Heart right ventricle (tissue), 16 donors: Measurements from ENCODE around the gene MCRIP1. TPM values are rescaled to one million over a fixed set of nuclear protein-coding genes. Genes with fewer than 3 reads are reported as not detected.

ENCODE experiments used
- ATAC-seq, 8 donors: fragments of 200-7000 bp; cut with Tn5 transposase; one replicate each; pipeline ENCODE4 v1.9.1; 2020; ENCODE audit warnings: mild to moderate bottlenecking in 8 of 8, moderate library complexity in 8 of 8, moderate number of reproducible peaks in 1 of 8
- DNase-seq, 2 donors: peaks; one replicate each; pipeline ENCODE4 v3.0.0-alpha.2; 2020
- H3K27ac ChIP-seq, 10 donors: fragments of 200-600 bp; sonication (generic) in 2 of 10; one replicate each; pipeline versions ENCODE4 v1.5.0 to v1.8.0; 2020 to 2022; ENCODE audit warnings: mild to moderate bottlenecking in 3 of 10
- H3K27me3 ChIP-seq, 7 donors: fragments of 200-600 bp; one replicate each; pipeline ENCODE4 v1.8.0; 2021 to 2022; ENCODE audit warnings: mild to moderate bottlenecking in 2 of 7
- H3K36me3 ChIP-seq, 9 donors: fragments of 200-600 bp; sonication (generic) in 1 of 9; one replicate each; pipeline versions ENCODE4 v1.5.0 to v1.8.0; 2020 to 2022; ENCODE audit warnings: mild to moderate bottlenecking in 2 of 9
- H3K4me1 ChIP-seq, 9 donors: fragments of 200-600 bp; sonication (generic) in 1 of 9; one replicate each; pipeline versions ENCODE4 v1.5.0 to v1.8.0; 2020 to 2022; ENCODE audit warnings: mild to moderate bottlenecking in 4 of 9
- H3K4me3 ChIP-seq, 10 donors: fragments of 200-600 bp; sonication (generic) in 2 of 10; one replicate each; pipeline versions ENCODE4 v1.5.0 to v1.8.0; 2020 to 2022; ENCODE audit warnings: mild to moderate bottlenecking in 7 of 10, moderate library complexity in 2 of 10
- H3K9me3 ChIP-seq, 11 donors: fragments of 200-600 bp in 10 of 11; sonication (generic) in 2 of 11; one replicate each; pipeline versions ENCODE4 v1.5.0 to v1.8.0; 2013 to 2022; ENCODE audit warnings: mild to moderate bottlenecking in 2 of 11, control low read depth in 1 of 11, moderate library complexity in 1 of 11
- CTCF ChIP-seq, 9 donors: fragments of 200-600 bp; sonication (generic) in 2 of 9; IDR thresholded peaks; one replicate each; pipeline versions ENCODE4 v1.5.0 to v1.8.0; 2021 to 2022; ENCODE audit warnings: antibody characterized with exemption in 9 of 9, mild to moderate bottlenecking in 5 of 9, moderate library complexity in 1 of 9
- WGBS, 2 donors: extraction: QIAGEN DNeasy Blood & Tissue Kit; methylation state at CpG; one replicate each; pipeline ENCODE4 v1.1.7; 2013; ENCODE audit warnings: inconsistent platforms in 1 of 2; 5-methylcytosine and 5-hydroxymethylcytosine counted together
- intact Hi-C, 10 donors: fragments of 100-400 bp; cut with DNase I; formaldehyde crosslinking; loops; one replicate each; pipeline versions ENCODE4 v1.11.1 to v1.14.2; 2022
- polyA plus RNA-seq, 2 donors: library from polyadenylated mRNA; stranded (reverse); fragments of 200-250 nt; gene quantifications; one replicate each; pipeline ENCODE4 v1.2.3, GENCODE V29; 2013
- total RNA-seq, 10 donors: library from RNA; stranded (reverse); fragmentation: NEBNext Ultra II Directional in 3 of 10; extraction: Animal tissue kit (Norgen Biotek cat#: 25700) in 3 of 10; gene quantifications; one replicate each; pipeline versions ENCODE4 v1.2.1 to v1.2.4, GENCODE V29; 2021 to 2023
- donor health status: Arrhythmogenic right ventricular cardiomyopathy.
- donor health status: ischemic (EF 13 %, LVEDD 7.1; RV severe dilation, severe dysfunction).
- donor health status: healthy with polysubstance abuse.
- donor health status: DM: no; HTN: yes; CAD: no.
- donor health status: DM: no; HTN: no; CAD: no.
- donor health status: ischemic (EF 25% LVEDD 6.9; RV normal size, moderate dysfunction).
- donor health status: ischemic (EF 25% LVEDD 5.7; RV mildly dilated, moderate dysfunction).
- donor health status: healthy.
- donor health status: DM: yes; HTN: yes; CAD: no.
- donor health status: Ischemic cardiomyopathy.
- donor health status: ischemic (EF 35%, LVEDD 5.7; RV mildly dilated, moderate dysfunction).
- donor health status: nonischemic (EF 11% LVEDD 7.7; RV severe dilation, severe dysfunction).
- donor health status: DM: yes; HTN: yes; CAD: no.
- donor health status: PGD.
- donor health status: ischemic (EF 29% LVEDD 5.4; RV normal size, mild dysfunction).
- donor health status: nonischemic (EF 23%, LVEDD 6.1; RV moderate dilation, normal function).

Gene MCRIP1
- total and polyA plus RNA-seq, 12 donors = 75.1 to 239 (median 92.5) TPM

- DNase-seq (no peak), ATAC-seq (no peak)
- no peak overlapping the region for H3K27ac ChIP-seq
- WGBS, 2 donors = 71 to 74% methylated on average over 23 to 24 of the region's 24 CpGs
- H3K27me3 ChIP-seq = peaks cover 5 to 54% (median 32%) of the 10 kb centered on the region in 7 donors
- H3K4me3 ChIP-seq = no peak overlapping the region
- H3K9me3 ChIP-seq = no peaks in the 10 kb centered on the region
- intact Hi-C loops = no loop called here
- TF ChIP-seq CTCF (IDR thresholded peaks at IDR 0.05) = no peak
- no peaks in the 10 kb centered on the region for H3K36me3 ChIP-seq
- H3K4me1 ChIP-seq = no peaks in the 10 kb centered on the region
Measured at GRCh38 chr17:81811705-81812570, 21.2 kb downstream of the MCRIP1 start.

GRCh38 chr17:81810892-81811704 is 22.0 kb downstream of the MCRIP1 start:
- Histone ChIP-seq H3K4me3 (no peak overlapping the region), H3K4me1 (no peaks in the 10 kb centered on the region), H3K27me3 (peaks cover 5 to 61% (median 40%) of the 10 kb centered on the region in 7 donors), H3K9me3 (no peaks in the 10 kb centered on the region), H3K27ac (no peak overlapping the region), H3K36me3 (no peaks in the 10 kb centered on the region)
- intact Hi-C loops = no loop called here
- DNase-seq (no peak), ATAC-seq (no peak)
- 86 to 87% methylated on average over 42 of the region's 42 CpGs for WGBS, 2 donors
- TF ChIP-seq CTCF (IDR thresholded peaks at IDR 0.05) = no peak

DNA sequence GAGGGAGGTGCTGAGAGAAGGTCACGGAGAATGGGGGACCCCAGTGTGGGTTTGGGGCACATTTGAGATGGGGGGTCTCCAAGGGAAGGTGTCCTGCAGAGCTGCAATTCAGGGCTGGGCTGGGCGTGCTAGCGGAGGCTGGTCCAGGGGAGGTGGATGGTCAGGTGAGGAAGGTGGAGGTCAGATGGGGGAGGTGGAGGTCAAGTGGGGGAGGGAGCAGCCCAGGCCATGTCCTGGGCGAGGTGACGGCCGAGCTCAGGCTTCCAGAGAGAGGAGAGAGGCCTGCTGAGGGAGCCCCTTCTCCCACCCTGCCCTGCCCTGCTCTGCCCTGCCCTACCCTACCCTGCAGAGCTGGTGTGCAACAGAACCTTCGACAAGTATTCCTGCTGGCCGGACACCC is 22.6 kb downstream of the MCRIP1 start:
- intact Hi-C loops = no loop called here
- 73 to 75% methylated on average over 7 to 8 of the region's 8 CpGs for WGBS, 2 donors
- Histone ChIP-seq H3K27me3 (peaks cover 5 to 67% (median 46%) of the 10 kb centered on the region in 7 donors), H3K9me3 (no peaks in the 10 kb centered on the region), H3K4me1 (no peaks in the 10 kb centered on the region), H3K27ac (no peak overlapping the region), H3K36me3 (no peaks in the 10 kb centered on the region), H3K4me3 (no peak overlapping the region)
- TF ChIP-seq CTCF (IDR thresholded peaks at IDR 0.05) = no peak
- ATAC-seq = no peak
- no peak for DNase-seq

GRCh38 chr17:81809556-81809998 is 23.5 kb downstream of the MCRIP1 start:
- Histone ChIP-seq H3K27me3 (peaks cover 13 to 69% (median 55%) of the 10 kb centered on the region in 7 donors), H3K4me3 (no peak overlapping the region), H3K36me3 (no peaks in the 10 kb centered on the region), H3K27ac (no peak overlapping the region), H3K9me3 (no peaks in the 10 kb centered on the region), H3K4me1 (peaks cover 0 to 6% (median 5%) of the 10 kb centered on the region in 9 donors)
- ATAC-seq (no peak), DNase-seq (no peak)
- intact Hi-C loops = no loop called here
- no peak for TF ChIP-seq CTCF (IDR thresholded peaks at IDR 0.05)
- WGBS, 2 donors = 74 to 81% methylated on average over 7 of the region's 7 CpGs
